Left lung (tissue), 10 donors: Measurements from ENCODE around the gene PFDN6. TPM values are rescaled to one million over a fixed set of nuclear protein-coding genes. Genes with fewer than 3 reads are reported as not detected.

Source experiments
- ATAC-seq: fragments of 200-7000 bp; cut with Tn5 transposase; one replicate; pipeline ENCODE4 v1.9.1; 2020; ENCODE audit warnings: moderate library complexity
- DNase-seq, 4 donors: peaks; one replicate each; pipeline ENCODE4 v3.0.0-alpha.2; 2013 to 2020
- H3K27ac ChIP-seq, 2 donors: fragments of 200-600 bp; sonication (generic) in 1 of 2; one replicate each; pipeline versions ENCODE4 v1.5.0 to v1.8.0; 2020 to 2021
- H3K27me3 ChIP-seq, 2 donors: fragments of 200-600 bp; sonication (generic) in 1 of 2; one replicate each; pipeline versions ENCODE4 v1.5.0 to v1.8.0; 2020 to 2021
- H3K36me3 ChIP-seq, 2 donors: fragments of 200-600 bp; sonication (generic) in 1 of 2; one replicate each; pipeline versions ENCODE4 v1.5.0 to v1.8.0; 2020 to 2021
- H3K4me1 ChIP-seq, 2 donors: fragments of 200-600 bp; one replicate each; pipeline ENCODE4 v1.8.0; 2021
- H3K4me3 ChIP-seq, 2 donors: fragments of 200-600 bp; sonication (generic) in 1 of 2; one replicate each; pipeline versions ENCODE4 v1.5.0 to v1.8.0; 2020 to 2021; ENCODE audit warnings: mild to moderate bottlenecking in 1 of 2
- H3K9me3 ChIP-seq, 2 donors: fragments of 200-600 bp; sonication (generic) in 1 of 2; one replicate each; pipeline versions ENCODE4 v1.5.0 to v1.8.0; 2020 to 2021
- intact Hi-C, 2 donors: fragments of 100-400 bp; cut with DNase I; formaldehyde crosslinking; loops; one replicate each; pipeline versions ENCODE4 v1.11.2 to v1.14.2; 2022
- polyA plus RNA-seq, 6 donors: library from polyadenylated mRNA; unstranded; fragments of 120-200 nt; gene quantifications; one replicate each; pipeline ENCODE4 v1.2.1, GENCODE V29; 2013; ENCODE audit not compliant: insufficient read length in 6 of 6
- total RNA-seq, 2 donors: library from RNA; stranded (reverse); fragmentation: NEBNext Ultra II Directional; extraction: Animal tissue kit (Norgen Biotek cat#: 25700); gene quantifications; one replicate each; pipeline ENCODE4 v1.2.1, GENCODE V29; 2021
- TF ChIP-seq, protein P1 (sequence below), 2 donors: fragments of 200-600 bp; sonication (generic) in 1 of 2; IDR thresholded peaks; one replicate each; pipeline versions ENCODE4 v1.5.0 to v1.8.0; 2021; ENCODE audit warnings: antibody characterized with exemption in 2 of 2
- donor health status: DM: no; HTN: yes; CAD: no.
- donor health status: DM: no; HTN: no; CAD: no.

The PFDN6 gene
- total and polyA plus RNA-seq, 8 donors: 37.7 to 55.3 (median 51.1) TPM

DNA sequence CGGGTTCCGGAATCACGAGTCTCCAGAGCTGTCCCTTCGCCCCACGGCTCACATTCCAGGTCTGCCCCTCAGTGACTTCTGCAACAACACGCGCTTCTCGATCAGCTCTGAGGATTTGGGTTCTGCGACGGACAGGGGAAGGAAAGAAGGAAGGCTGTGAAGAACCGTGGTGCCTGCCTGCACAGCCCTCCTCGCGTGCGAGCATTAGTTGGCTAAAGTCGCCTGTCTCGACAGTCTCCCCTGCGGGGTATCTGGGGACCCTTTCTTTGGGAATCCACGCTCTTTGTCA is 40.8 kb upstream of the PFDN6 start:
- H3K9me3 ChIP-seq: no peaks in the 10 kb centered on the region
- H3K4me1 ChIP-seq: peaks cover 11 to 31% of the 10 kb centered on the region in 2 donors
- ATAC-seq (peak; percentile 7), DNase-seq (no peak)
- peak overlapping the region; percentile 43 to 50 for H3K4me3 ChIP-seq
- H3K27ac ChIP-seq: peak overlapping the region; percentile 91 to 92
- intact Hi-C loops: loop anchor here in 1 of 2 donors (10.0 kb wide), 2 partner anchors 84 to 134 kb away; no protein-coding TSS in a partner anchor
- peaks cover 0 to 5% of the 10 kb centered on the region in 2 donors for H3K36me3 ChIP-seq
- TF ChIP-seq, protein P1, sequence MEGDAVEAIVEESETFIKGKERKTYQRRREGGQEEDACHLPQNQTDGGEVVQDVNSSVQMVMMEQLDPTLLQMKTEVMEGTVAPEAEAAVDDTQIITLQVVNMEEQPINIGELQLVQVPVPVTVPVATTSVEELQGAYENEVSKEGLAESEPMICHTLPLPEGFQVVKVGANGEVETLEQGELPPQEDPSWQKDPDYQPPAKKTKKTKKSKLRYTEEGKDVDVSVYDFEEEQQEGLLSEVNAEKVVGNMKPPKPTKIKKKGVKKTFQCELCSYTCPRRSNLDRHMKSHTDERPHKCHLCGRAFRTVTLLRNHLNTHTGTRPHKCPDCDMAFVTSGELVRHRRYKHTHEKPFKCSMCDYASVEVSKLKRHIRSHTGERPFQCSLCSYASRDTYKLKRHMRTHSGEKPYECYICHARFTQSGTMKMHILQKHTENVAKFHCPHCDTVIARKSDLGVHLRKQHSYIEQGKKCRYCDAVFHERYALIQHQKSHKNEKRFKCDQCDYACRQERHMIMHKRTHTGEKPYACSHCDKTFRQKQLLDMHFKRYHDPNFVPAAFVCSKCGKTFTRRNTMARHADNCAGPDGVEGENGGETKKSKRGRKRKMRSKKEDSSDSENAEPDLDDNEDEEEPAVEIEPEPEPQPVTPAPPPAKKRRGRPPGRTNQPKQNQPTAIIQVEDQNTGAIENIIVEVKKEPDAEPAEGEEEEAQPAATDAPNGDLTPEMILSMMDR (IDR thresholded peaks at IDR 0.05): peak; percentile 8 to 25
- no peaks in the 10 kb centered on the region for H3K27me3 ChIP-seq

- H3K4me1 ChIP-seq: peaks cover 11 to 31% of the 10 kb centered on the region in 2 donors
- H3K36me3 ChIP-seq: peaks cover 0 to 5% of the 10 kb centered on the region in 2 donors
- no peaks in the 10 kb centered on the region for H3K27me3 ChIP-seq
- no peaks in the 10 kb centered on the region for H3K9me3 ChIP-seq
- intact Hi-C loops: loop anchor here in 1 of 2 donors (10.0 kb wide), 2 partner anchors 84 to 134 kb away; no protein-coding TSS in a partner anchor
- TF ChIP-seq, protein P1 (IDR thresholded peaks at IDR 0.05): no peak
- peak; percentile 95 for ATAC-seq
- peak; percentile 92 to 98 (median 98) for DNase-seq
- H3K27ac ChIP-seq: peak overlapping the region; percentile 91 to 92
- peak overlapping the region; percentile 43 to 50 for H3K4me3 ChIP-seq
Measured at GRCh38 chr6:33248932-33249731, 40.3 kb upstream of the PFDN6 start.

DNA sequence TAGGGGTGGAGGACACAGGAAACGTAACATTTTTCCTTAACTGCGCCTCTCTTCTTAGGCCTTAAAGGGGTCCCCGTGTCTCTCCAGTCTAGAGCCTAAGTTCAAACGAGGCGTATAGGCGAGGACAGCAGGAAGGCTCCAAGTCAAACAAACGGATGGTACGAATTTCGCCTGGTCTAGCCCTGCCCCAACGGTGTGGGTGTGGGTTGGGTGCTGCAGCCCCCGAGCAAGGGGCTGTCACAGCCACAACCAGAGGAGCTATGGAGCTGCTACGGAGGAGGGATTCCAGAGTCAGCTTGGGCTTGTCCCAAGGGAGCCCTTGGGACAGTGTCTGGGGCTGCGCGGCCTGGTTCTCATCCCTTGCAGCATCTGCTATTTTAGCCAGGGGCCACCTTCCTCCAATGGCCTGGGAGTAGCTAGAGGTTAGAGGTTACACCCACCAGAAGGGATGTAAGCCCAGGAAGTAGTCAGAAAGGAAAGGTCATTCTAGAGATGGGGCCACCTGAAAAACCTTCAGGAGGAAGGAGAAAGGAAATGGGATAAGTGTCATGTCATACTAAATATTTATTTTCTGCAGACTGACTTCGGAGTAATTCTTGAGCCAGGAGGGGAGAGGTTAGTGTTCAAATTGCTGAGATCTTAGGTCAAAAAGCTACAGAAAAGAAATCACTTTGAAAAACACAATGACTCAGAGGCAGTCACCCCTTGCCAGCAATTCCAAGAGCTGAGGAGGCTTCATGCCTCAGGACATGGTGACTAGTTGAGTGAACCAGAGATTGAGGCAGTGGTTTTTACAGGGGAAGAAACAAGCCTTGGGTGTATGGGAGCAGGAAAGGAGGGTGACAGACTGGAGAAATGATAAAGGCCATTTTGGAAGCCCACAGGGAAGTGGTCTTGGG is 39.4 kb upstream of the PFDN6 start:
- TF ChIP-seq, protein P1 (IDR thresholded peaks at IDR 0.05): no peak
- no peak for ATAC-seq
- Histone ChIP-seq H3K27me3 (no peaks in the 10 kb centered on the region), H3K27ac (peak overlapping the region; percentile 91 to 92), H3K9me3 (no peaks in the 10 kb centered on the region), H3K4me3 (peak overlapping the region; percentile 43 to 50), H3K36me3 (peaks cover 0 to 5% of the 10 kb centered on the region in 2 donors), H3K4me1 (peaks cover 11 to 31% of the 10 kb centered on the region in 2 donors)
- peak in 1 of 4 donors; percentile 35 for DNase-seq
- intact Hi-C loops: loop anchor here in 1 of 2 donors (10.0 kb wide), 2 partner anchors 85 to 135 kb away; no protein-coding TSS in a partner anchor

GRCh38 chr6:33250731-33251130 is 38.7 kb upstream of the PFDN6 start:
- Histone ChIP-seq H3K4me1 (peaks cover 11 to 31% of the 10 kb centered on the region in 2 donors), H3K27ac (no peak overlapping the region), H3K36me3 (peaks cover 0 to 5% of the 10 kb centered on the region in 2 donors), H3K27me3 (no peaks in the 10 kb centered on the region), H3K4me3 (no peak overlapping the region), H3K9me3 (no peaks in the 10 kb centered on the region)
- DNase-seq: no peak
- TF ChIP-seq, protein P1 (IDR thresholded peaks at IDR 0.05): no peak
- intact Hi-C loops: no loop called here
- ATAC-seq: no peak
